B cell (primary cell): ENCODE results near the gene CFAP100.

Experiments
- EZH2 ChIP-seq: IDR thresholded peaks from 2 replicates; pipeline ENCODE4 v1.6.1; 2012; ENCODE audit warnings: borderline replicate concordance, low read depth, mild to moderate bottlenecking, moderate library complexity, low read length; ENCODE audit not compliant: insufficient read depth, poor library complexity, severe bottlenecking
- TF ChIP-seq, protein P1 (sequence below): fragments of 200-600 bp; IDR thresholded peaks from one replicate; pipeline ENCODE4 v1.8.0; 2022; ENCODE audit warnings: antibody characterized with exemption, mild to moderate bottlenecking

DNA sequence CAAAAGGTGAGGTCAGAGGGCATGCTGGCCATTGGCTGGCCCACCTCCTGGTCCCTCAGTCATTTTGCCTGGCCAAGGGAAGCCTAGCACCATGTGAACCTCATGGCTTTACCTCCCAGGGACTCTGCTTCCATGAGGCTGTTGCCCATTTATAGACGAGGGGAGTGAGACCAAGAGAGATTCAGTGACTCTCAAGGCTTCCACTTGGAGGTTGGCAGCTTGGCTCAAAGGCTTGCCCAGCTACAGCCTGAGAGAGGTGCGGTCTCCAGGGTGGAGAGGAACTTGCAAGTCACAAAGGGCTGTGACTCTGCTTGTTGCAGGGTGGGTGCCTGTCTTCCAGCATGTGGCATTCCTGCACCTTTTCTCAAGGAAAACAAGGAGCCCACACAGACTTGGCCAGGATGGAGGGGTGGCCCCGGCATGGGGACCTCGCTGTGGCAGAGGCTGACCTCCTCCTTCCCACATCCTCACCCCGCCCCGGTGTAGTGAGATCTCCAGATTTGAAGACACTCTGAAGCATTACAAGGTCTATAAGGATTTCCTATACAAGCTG, 24.5 kb downstream of the CFAP100 start:
- no peak for TF ChIP-seq EZH2
- TF ChIP-seq, protein P1, sequence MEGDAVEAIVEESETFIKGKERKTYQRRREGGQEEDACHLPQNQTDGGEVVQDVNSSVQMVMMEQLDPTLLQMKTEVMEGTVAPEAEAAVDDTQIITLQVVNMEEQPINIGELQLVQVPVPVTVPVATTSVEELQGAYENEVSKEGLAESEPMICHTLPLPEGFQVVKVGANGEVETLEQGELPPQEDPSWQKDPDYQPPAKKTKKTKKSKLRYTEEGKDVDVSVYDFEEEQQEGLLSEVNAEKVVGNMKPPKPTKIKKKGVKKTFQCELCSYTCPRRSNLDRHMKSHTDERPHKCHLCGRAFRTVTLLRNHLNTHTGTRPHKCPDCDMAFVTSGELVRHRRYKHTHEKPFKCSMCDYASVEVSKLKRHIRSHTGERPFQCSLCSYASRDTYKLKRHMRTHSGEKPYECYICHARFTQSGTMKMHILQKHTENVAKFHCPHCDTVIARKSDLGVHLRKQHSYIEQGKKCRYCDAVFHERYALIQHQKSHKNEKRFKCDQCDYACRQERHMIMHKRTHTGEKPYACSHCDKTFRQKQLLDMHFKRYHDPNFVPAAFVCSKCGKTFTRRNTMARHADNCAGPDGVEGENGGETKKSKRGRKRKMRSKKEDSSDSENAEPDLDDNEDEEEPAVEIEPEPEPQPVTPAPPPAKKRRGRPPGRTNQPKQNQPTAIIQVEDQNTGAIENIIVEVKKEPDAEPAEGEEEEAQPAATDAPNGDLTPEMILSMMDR, result no peak
